Dedifferentiated amniotic fluid mesenchymal stem cell (primary cell): ENCODE data around the gene ZIC1.

Source experiments
- DNase-seq: peaks from one replicate; pipeline ENCODE4 v3.0.0-alpha.2; 2016; ENCODE audit errors: extremely low spot score

ZIC1 gene

GRCh38 chr3:147410116-147410525 lies 956 bp downstream of the ZIC1 start:
- DNase-seq, result no peak

GRCh38 chr3:147410526-147411237 lies 1.5 kb downstream of the ZIC1 start:
- no peak for DNase-seq

- DNase-seq, result no peak
Observed at GRCh38 chr3:147411238-147411814, 2.2 kb downstream of the ZIC1 start.

- no peak for DNase-seq
Observed at GRCh38 chr3:147411815-147412241, 2.7 kb downstream of the ZIC1 start.

- DNase-seq, result no peak
Observed at GRCh38 chr3:147412261-147412916, 3.2 kb downstream of the ZIC1 start.

GRCh38 chr3:147412917-147413685 lies 3.9 kb downstream of the ZIC1 start:
- DNase-seq, result no peak

GRCh38 chr3:147413686-147414389 lies 4.7 kb downstream of the ZIC1 start:
- DNase-seq, result no peak

GRCh38 chr3:147414390-147415138 lies 5.4 kb downstream of the ZIC1 start:
- no peak for DNase-seq

- DNase-seq, result no peak
Observed at GRCh38 chr3:147415286-147415685, 6.1 kb downstream of the ZIC1 start.

GRCh38 chr3:147415874-147416273 lies 6.7 kb downstream of the ZIC1 start:
- no peak for DNase-seq

- no peak for DNase-seq
Observed at GRCh38 chr3:147416931-147417330, 7.8 kb downstream of the ZIC1 start.

- no peak for DNase-seq
Observed at GRCh38 chr3:147417551-147418295, 8.6 kb downstream of the ZIC1 start.

- no peak for DNase-seq
Observed at GRCh38 chr3:147418371-147418781, 9.2 kb downstream of the ZIC1 start.

- DNase-seq, result peak; percentile 24
Observed at GRCh38 chr3:147418808-147419701, 9.9 kb downstream of the ZIC1 start.

GRCh38 chr3:147419781-147420224 lies 10.6 kb downstream of the ZIC1 start:
- no peak for DNase-seq

- no peak for DNase-seq
Observed at GRCh38 chr3:147420353-147421183, 11.4 kb downstream of the ZIC1 start.

- no peak for DNase-seq
Observed at GRCh38 chr3:147421184-147421912, 12.2 kb downstream of the ZIC1 start.

- DNase-seq, result no peak
Observed at GRCh38 chr3:147422196-147422595, 13.0 kb downstream of the ZIC1 start.
